Loucy (cell line): ENCODE results near the gene CD28.

Experiments used
- CTCF ChIP-seq: fragments of 200-600 bp; sonication (generic); conservative IDR thresholded peaks from 2 replicates; pipeline ENCODE4 v1.5.1; 2014; ENCODE audit warnings: mild to moderate bottlenecking, antibody characterized with exemption, low read length
- EZH2phosphoT487 ChIP-seq: fragments of 200-600 bp; IDR thresholded peaks from 2 replicates; pipeline ENCODE4 v1.6.1; 2018; ENCODE audit warnings: antibody characterized with exemption, mild to moderate bottlenecking, moderate library complexity, borderline replicate concordance

- no peak for TF ChIP-seq CTCF
- no peak for TF ChIP-seq EZH2phosphoT487
Measured at GRCh38 chr2:203693242-203693879, 13.1 kb upstream of the CD28 start.
